D721Med (cell line): ENCODE results near the gene PLA2G2C.

Experiments used
- DNase-seq: peaks from one replicate; pipeline ENCODE4 v3.0.0; 2011; ENCODE audit warnings: low spot score; ENCODE audit not compliant: insufficient read length
- FAIRE-seq: peaks from 2 replicates; lab custom pipeline; 2011; peaks lifted over from hg19 to GRCh38; lab: Jason Lieb, UNC
- TF ChIP-seq, protein P1 (sequence below): IDR thresholded peaks from 2 replicates; pipeline ENCODE4 v1.5.1; 2012; ENCODE audit warnings: mild to moderate bottlenecking, control low read depth; ENCODE audit not compliant: insufficient read depth; ENCODE audit errors: missing control alignments

The PLA2G2C gene

DNA sequence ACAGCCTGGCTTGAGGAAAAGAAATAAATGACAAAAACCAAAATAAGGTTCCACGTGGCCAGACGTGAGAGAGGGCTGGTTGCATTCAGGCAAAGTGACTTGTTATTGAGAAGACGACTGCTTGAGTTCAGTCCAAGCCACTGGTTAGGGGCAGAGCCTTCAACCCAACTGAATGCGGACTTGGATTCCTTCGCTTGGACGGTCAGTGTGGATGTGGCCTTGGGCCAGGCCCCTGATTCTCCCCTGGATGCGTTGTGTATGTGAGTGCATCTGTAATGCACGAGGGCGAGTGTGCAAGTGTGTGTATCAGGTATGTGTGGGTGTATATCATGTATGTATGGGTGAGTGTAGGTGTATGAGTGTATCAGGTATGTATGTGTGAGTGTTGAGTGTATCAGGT is 45.3 kb downstream of the PLA2G2C start:
- TF ChIP-seq, protein P1, sequence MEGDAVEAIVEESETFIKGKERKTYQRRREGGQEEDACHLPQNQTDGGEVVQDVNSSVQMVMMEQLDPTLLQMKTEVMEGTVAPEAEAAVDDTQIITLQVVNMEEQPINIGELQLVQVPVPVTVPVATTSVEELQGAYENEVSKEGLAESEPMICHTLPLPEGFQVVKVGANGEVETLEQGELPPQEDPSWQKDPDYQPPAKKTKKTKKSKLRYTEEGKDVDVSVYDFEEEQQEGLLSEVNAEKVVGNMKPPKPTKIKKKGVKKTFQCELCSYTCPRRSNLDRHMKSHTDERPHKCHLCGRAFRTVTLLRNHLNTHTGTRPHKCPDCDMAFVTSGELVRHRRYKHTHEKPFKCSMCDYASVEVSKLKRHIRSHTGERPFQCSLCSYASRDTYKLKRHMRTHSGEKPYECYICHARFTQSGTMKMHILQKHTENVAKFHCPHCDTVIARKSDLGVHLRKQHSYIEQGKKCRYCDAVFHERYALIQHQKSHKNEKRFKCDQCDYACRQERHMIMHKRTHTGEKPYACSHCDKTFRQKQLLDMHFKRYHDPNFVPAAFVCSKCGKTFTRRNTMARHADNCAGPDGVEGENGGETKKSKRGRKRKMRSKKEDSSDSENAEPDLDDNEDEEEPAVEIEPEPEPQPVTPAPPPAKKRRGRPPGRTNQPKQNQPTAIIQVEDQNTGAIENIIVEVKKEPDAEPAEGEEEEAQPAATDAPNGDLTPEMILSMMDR, result no peak
- FAIRE-seq (no peak), DNase-seq (no peak)

DNA sequence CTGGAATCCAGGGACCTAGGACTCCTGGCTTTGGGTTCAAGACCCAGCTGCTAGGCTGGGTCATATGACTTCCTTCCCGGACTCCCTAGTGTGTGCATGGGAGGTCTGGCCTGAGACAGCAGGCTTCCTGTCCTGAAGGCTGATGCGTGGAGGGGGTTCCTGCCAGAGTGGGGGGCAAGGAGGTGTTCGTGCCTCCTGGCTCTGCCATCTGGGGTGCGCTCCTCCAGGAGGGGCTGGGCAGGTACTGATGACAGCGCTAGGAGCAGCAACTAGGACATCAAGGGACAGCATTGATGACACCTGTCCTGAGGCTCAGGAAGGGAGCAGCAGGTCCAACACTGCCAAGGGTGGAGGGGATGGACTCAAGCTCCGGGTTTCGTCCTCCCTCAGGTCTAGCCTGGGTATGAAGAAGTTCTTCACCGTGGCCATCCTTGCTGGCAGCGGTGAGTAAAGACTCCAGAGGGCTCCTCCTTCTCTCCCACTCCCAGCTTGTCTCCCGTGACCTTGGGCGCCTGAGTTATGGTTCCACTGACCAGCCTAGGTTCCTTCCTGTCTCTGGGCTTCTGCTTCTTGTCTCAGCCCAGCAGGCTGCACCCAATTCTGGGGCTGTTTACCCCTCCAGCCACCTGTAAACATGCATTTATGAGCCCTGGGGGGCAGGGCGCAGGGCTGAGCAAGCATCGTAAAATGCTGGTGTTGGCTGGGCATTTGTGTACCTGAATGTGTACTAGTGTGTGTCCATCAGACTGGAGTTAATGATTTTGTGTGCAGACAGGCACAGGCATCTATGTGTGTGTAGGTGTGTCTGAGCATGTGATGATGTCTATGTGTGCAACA is 46.3 kb downstream of the PLA2G2C start:
- no peak for DNase-seq
- TF ChIP-seq, protein P1, result no peak
- no peak for FAIRE-seq

DNA sequence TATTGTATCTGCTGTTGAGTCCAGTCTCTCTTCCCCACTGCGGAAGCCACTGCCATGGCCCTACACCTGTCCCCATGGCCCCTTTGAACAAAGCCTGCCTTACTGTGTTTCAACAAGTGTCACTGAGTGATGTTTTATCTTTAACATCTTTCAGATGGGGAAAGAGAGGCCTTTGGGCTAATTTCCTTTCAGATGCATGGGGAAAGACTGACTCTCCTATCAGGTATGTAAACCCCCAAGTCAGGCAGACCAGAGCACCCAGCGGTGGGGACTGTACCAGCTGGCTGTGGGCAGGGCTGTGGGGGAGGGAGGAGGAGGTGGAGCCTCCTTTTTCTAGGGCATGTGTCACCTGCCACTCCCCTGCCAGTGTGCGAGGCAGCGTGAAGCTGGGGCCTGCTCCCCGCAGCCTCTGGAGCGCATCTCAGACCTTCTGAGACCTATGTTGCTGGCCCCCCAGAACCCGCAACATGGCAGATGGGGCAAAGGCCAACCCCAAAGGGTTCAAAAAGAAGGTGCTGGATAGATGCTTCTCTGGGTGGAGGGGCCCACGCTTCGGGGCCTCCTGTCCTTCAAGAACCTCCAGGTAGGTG is 47.3 kb downstream of the PLA2G2C start, which contains the start of gene PLA2G2F:
Gene PLA2G2F (plus strand): TSS at position 363 of the 590 bp plus-strand sequence. CDS start 105 bp downstream, at position 468.
- DNase-seq (no peak), FAIRE-seq (no peak)
- TF ChIP-seq, protein P1, result no peak

DNA sequence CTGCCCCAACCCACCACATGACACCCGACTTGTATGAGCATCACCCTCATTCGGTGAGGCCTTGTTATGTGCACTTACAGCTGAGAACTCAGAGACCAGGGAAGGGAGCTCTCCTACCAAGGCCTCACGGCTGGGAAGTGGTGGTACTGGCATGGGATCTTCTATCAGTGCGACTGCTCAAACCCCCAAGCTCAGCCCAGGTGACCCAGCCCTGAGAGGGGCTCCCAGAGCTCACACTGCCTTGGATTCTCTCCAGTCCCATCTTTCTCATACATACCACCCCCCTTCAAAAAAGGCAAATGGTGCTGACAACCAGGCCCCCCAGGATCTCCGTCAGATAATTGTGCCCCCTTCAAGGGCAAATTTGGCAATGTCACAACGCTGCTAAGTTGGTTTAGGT is 48.0 kb downstream of the PLA2G2C start:
- FAIRE-seq (no peak), DNase-seq (no peak)
- TF ChIP-seq, protein P1, result no peak

DNA sequence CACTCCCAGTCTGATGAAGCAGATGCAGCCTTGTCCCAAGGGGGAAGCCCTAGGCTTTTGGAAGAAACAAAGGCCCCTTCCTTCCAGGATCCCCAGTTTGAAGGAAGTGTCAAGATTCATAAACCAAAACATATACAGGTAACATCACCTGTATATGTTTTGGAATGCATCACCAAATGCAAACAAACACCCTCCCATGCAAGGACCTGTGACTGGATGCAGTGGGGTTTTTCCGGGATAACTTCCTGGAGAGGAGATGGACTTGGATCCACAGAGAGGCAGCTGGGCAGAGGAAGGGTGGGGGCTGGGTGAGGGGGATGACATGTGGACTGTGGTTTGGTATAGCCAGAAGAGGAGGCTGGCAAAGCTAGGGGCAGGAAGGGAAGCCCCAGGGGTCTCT is 48.7 kb downstream of the PLA2G2C start:
- FAIRE-seq (no peak), DNase-seq (no peak)
- TF ChIP-seq, protein P1, result no peak

DNA sequence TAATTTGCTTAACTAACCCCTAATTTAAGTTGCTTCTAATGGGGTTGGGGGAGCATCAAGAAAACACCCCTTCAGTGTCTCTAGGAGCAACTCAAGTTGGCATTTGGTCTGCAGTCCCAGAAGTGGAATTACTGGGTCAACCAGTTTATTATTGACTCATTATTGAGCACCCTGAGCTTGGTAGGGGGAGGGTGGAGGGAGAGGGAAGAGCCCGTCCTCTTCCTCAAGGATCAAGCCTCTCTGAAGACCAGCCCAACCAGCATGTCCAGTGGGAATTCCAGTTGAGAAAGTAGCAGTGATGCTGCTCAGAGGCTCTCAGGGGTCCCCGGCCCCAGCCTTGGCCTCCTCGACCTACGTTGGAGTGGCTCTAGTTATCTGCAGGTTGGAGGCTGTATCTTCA is 49.3 kb downstream of the PLA2G2C start:
- TF ChIP-seq, protein P1, result no peak
- FAIRE-seq, result no peak
- no peak for DNase-seq

DNA sequence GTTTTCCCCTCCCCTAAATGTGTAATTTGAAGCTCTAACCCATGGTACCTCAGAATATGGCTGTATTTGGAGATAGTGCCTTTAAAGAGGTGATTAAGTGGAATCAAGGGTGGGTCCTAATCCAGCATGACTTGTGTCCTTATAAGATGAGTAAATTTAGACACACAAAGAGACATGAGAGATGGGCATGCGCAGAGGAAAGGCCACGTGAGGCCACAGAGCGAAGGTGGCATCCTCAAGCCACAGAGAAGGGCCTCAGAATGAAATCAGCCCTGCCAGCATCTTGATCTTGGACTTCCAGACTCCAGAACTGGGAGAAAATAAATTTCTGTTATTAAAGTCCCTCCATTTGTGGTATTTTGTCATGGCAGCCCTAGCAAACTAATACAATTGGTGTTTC is 50.1 kb downstream of the PLA2G2C start:
- FAIRE-seq, result no peak
- no peak for DNase-seq
- TF ChIP-seq, protein P1, result no peak
